Measurements from ENCODE around the gene CACUL1.

CACUL1 gene

GRCh38 chr10:118732245-118733165, 22.3 kb downstream of the CACUL1 start:
- no peak for DNase-seq

- DNase-seq, result no peak
These were observed 23.9 kb downstream of the CACUL1 start for GRCh38 chr10:118730756-118731456.

DNA sequence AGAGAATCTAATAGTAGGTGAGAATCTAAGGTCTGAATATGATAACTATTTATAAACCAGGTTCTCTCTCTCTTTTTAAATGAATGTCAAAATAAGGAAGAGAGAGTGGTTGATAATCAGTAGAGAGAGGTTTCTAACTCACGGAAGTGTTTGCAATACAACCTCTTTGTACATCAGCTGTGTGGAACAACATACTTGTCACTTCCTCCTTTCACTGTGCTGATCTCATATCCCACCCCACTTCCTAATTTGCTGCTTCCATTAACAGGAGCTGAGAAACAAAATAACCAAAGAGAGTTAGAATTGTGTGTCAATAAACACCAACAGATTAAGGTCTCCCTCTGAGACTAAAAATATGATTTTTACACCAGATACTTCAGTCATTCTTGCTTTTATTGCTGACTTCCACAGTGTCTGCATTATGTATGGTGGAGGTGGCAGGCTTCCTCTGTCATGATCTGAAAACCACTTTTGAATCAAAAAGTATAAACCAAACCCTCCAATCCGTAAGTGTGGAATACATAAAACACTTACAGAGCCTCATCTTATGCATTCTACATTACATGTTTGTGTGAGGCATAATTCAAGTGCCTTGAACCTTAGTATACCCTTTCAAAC, 25.0 kb downstream of the CACUL1 start:
- no peak for DNase-seq

- no peak for DNase-seq
These were observed 25.6 kb downstream of the CACUL1 start for GRCh38 chr10:118729200-118729599.

- DNase-seq, result no peak
These were observed 28.8 kb downstream of the CACUL1 start for GRCh38 chr10:118725886-118726500.

DNA sequence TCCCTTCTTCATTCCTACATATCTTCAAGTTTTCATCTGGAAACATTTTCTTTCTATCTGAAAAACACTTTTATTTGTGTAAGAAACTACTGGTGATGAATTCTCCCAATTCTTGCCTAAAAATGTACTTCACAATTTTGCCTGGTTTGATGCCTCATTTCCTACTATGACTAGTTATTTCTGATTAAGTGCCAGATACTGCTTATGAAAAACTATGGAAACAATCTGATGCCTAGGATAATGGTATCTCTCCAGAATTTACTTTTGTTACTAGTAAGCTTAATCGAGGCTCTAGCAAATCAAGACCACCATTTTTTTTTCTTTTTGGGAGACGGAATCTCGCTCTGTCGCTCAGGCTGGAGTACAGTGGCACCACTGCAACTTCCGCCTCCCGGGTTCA, 31.3 kb downstream of the CACUL1 start:
- no peak for DNase-seq

GRCh38 chr10:118721539-118721876, 33.3 kb downstream of the CACUL1 start:
- DNase-seq, result no peak

DNA sequence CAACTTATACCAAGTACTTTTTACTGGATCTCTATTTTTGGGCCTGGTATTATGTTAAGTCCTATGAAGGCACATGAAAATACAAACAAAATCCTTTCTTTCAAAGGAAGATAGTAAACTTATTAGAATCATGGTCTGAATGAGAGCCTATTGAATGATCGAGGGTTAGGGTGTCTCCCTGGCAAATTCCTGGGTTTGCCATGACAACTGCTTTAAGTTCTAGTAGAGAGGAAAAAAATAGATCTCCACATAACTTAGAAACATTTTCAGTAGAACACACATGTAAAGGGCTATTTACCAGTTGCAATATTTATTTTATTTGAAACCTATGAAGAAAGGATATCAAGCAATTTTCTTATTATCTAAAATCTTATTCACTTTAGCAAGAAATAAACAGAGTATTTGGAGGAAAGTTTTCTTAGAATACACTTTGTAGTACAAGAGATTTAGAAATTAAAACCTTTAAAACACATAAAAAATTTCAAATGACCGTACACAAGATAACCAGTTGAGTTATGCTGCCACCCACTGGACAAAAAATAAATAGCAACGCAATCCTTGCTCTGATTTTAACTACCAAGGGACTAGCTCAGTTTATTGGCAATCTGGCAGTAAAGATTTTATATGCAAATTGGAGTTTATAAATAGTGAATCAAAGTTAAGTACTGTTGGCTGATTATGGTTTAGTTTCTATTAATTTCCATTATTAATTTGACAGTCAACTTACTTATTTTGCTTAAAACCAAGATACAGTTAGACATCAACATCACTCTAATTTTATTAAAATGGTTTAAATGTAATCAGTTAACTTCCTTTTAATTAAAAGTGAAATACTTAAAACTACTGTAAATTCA, 33.9 kb downstream of the CACUL1 start:
- DNase-seq, result peak; percentile 72

GRCh38 chr10:118714366-118714765, 40.4 kb downstream of the CACUL1 start:
- no peak for DNase-seq

DNA sequence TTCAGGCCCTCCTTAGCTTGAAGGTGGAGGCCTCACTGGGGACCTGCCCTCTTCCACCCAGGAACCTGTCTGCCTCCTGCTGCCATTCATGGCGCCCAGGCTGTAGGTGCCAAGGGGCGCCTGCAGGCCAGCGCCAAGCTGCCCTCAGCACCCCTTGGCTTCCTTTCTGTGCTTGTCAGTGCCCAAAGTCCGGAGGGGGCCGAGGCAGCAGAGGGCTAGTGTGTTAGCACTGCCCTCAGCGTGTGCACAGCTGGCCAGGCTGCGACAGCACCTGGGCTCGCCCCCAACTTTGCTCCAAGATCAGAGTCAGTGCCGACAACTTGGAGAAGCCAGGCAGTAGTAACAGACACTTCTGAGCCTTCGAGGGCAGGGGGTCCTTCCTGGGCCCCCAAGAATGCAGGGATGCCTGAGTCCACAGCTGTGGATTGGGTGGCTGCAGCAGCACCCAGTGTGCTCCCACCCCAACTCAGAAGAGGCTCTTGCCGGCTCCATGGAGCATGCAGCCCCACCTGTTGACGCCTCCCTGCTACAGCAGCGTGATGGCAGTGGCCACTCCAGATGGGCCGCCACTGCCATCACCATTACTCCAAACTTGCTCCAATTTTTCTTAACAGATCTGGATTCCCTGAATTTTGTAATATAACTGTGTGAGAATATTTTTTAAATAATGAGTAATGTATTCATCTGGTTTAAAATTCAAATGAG, 41.7 kb downstream of the CACUL1 start:
- no peak for DNase-seq

GRCh38 chr10:118712080-118712479, 42.7 kb downstream of the CACUL1 start:
- DNase-seq, result no peak

DNA sequence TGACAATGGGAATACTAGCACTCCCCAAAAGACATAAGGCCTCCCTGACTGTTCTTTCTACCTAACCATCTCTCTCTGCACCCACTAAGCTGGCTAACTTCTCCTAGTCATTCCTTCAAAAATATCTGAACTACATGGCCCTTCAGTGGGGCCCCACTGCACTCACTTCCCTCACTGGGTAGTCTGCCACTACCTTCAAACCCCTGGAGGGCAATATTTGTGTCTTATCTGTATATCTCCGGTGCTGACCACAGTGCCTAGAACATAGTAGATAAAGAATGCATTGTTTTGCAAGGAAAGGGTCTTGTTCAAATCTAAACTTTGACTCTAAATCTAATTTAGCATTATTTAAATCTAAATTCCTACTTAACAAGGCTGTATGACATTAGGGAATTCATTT, 44.3 kb downstream of the CACUL1 start:
- no peak for DNase-seq

DNA sequence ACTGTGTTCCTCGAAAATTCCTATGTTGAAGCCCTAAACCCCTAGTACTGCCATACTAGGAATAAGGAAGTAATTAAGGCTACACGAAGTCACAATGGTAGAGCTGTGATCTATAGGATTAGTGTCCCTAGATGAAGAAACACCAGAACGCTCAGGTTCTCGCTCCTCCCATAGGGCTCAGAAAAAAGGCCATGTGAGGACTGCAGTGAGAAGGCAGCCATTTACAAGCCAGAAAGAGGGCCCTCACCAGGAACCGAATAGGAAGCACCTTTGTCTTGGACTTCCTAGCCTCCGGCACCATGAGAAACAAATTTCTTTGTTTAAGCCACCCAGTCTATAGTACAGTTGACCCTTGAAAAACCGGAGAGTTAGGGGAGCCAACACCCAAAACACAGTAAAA, 46.2 kb downstream of the CACUL1 start:
- no peak for DNase-seq

DNA sequence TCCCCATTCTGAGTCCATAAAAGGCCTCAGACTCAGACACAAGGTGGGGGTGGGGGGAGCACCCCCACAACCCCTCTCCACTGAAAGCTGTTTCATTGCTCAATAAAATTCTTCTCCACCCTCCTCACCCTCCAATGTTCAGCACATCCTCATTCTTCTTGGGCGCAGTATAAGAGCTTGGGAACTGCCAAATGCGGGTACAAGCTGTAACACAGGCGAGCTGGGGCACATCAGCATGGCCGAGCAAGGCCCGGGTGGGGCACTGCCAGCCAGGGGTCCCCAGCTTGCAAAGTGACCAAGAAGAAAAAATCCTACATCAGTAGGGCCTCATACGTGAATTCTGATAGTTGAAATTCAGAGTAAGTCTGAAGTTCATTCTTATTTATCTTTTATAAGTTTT, 50.1 kb downstream of the CACUL1 start:
- no peak for DNase-seq

DNA sequence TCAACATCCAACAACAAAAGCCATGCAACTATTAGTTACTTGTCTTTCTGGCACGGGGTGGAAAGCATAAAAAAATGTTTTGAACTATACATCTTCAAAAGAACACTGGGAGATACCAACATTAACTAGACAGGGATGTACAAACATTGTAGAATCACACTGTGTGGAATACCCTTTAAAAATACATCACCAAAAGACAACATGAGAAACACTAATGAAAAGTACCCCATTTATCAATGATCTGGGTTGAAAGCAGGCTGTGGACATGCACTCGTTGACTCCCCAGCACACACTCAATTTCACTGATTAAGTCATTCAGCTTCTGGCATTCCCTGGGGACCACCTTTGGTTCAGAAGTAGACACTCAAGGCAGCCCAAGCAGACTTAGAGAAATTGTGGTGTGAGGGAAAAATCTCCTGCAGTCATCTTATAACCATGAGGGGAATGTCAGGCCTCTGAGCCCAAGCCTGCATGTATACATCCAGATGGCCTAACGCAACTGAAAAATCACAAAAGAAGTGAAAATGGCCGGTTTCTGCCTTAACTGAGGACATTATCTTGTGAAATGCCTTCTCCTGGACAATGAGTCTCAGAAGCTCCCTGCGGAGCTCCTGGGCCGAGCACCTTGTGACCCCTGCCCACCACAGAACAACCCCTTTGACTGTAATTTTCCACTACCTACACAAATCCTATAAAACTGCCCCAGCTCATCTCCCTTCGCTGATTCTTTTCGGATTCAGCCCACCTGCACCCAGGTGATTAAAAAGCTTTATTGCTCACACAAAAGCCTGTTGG, 53.0 kb downstream of the CACUL1 start:
- no peak for DNase-seq

GRCh38 chr10:118698421-118698820, 56.3 kb downstream of the CACUL1 start:
- DNase-seq, result peak; percentile 83

DNA sequence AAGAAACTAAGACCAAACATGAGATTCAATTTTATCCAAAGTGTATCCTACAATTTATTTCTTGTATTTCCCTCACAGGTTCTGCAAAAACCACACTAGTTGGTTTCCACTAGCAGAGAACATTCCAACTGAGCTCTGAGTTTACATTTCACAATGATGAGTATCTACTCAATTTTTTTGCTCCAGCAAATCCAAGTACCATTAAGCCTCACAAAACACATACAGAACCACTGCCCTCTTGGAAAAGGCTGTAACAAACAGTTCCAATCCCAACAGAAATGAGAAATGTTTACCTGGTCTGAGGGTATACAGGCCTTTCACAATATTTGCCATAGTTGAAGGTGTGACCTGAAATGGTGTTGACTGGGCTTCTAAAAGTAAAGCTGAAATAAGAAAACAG, 59.9 kb downstream of the CACUL1 start:
- no peak for DNase-seq

DNA sequence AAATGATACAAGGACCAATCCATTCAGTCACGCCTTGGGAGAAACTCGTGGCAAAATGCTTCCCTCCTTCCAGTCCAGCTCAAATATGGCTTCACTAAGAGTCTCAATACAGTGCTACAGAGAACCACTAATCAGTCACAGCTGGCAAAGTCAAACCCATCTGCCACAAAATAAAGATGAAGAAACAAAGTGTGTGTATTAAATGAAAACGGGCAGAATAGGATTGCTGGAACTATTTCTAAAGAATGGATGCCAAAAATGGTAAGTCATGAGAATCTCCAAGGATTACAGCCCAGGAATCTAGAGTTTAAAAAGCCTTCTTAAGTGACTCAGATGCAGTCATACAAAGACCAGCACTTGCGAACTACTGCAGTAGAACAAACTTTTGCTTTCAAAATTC, 61.9 kb downstream of the CACUL1 start:
- no peak for DNase-seq

DNA sequence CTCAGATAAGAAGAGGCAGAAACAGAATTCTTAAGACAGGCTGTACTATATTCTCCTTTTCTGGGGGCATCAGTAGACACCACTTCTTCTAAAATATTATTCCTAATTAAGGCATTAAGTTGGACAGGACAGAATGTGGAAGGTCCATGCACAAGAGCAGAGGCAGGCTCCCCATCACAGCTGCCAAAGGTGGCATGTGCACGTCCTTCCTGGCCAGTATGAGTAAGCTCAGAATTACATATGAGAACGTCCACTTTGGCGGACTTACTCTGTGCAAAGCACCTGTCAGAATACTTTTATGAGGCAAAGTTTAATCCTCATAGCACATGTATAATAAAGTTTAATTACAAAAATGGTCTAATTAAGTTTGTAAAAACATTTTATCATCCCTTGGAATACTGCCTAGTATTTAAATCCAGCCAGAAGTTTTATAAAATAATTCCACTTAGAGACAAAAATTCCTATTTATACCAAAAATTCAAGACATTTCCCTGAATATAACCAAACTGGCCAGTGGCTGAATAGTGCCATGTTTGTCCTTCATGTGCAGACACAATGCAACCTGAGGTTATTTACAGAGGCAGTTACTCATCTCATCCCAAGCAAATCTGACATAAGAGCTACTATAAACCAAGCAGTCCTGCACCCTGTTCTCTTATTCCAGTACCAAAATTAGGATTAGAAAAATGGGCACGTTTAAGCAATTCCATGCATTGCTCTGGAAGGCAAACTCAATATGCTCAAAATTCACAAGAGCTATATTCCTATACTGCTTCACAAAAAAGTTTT, 65.5 kb downstream of the CACUL1 start:
- DNase-seq, result no peak

DNA sequence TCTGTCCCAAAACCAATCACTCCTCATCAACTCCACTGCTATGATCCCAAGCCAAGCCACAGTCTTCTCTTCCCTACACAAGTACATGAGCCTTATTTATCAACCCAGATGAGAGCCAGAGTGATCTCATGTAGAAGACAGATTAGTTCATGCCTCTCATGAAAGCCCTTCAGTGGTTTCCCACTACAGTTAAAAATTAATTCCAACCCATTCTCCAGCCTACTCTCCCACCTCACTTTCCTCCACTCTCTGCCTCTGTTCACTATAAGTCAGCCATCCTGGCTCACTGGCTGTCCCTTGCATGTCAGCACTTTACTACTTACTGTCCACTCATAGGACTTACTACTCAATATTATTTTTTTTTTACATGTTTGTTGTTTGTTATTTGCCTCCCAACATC, 67.3 kb downstream of the CACUL1 start:
- no peak for DNase-seq

Data from activated CD4-positive, alpha-beta T cell treated with anti-CD3 and anti-CD28 coated beads for 48 hours (primary cell).